ENCODE measurements around the gene ASCL5. TPM values are rescaled to one million over a fixed set of nuclear protein-coding genes. Genes with fewer than 3 reads are reported as not detected.

ASCL5 gene
- total and polyA plus RNA-seq, 2 experiments from 2014 or later = not detected

- H3K27me3 ChIP-seq = no peaks in the 10 kb centered on the region
- H4K20me1 ChIP-seq (ENCODE audit: insufficient read depth, poor library complexity, severe bottlenecking) = no peaks in the 10 kb centered on the region
- H3K4me2 ChIP-seq = no peak overlapping the region
- H2AFZ ChIP-seq = no peak overlapping the region
- no peak for DNase-seq (ENCODE audit: low spot score)
- peaks cover 12% of the 10 kb centered on the region for H3K4me1 ChIP-seq (ENCODE audit: insufficient read depth)
- H3K9me2 ChIP-seq (replicated peaks; ENCODE audit: insufficient read depth) = no peaks in the 10 kb centered on the region
- 84% methylated on average over 8 of the region's 8 CpGs for WGBS (ENCODE audit: low lambda C conversion rate, missing lambda C conversion rate)
- no peak overlapping the region for H3K4me3 ChIP-seq
- H3K36me3 ChIP-seq (replicated peaks; ENCODE audit: insufficient read depth, low read depth) = no peaks in the 10 kb centered on the region
- no peaks in the 10 kb centered on the region for H3K79me2 ChIP-seq
- no peaks in the 10 kb centered on the region for H3K9me3 ChIP-seq (ENCODE audit: low read depth)
- TF ChIP-seq EZH2 (IDR thresholded peaks at IDR 0.05; ENCODE audit: borderline replicate concordance) (no peak), CTCF (IDR thresholded peaks at IDR 0.05; ENCODE audit: poor library complexity) (no peak), EZH2phosphoT487 (IDR thresholded peaks at IDR 0.05; ENCODE audit: low read depth, severe bottlenecking, unreplicated experiment) (no peak)
- no peak overlapping the region for H3K27ac ChIP-seq
These were observed 13.9 kb upstream of the ASCL5 start for GRCh38 chr1:201140941-201141260.

- WGBS (ENCODE audit: low lambda C conversion rate, missing lambda C conversion rate) = 58% methylated on average over 10 of the region's 10 CpGs
- Histone ChIP-seq H3K4me3 (no peak overlapping the region), H3K79me2 (no peaks in the 10 kb centered on the region), H3K27me3 (no peaks in the 10 kb centered on the region), H3K9me2 (replicated peaks; ENCODE audit: insufficient read depth) (no peaks in the 10 kb centered on the region), H3K4me2 (no peak overlapping the region), H3K4me1 (ENCODE audit: insufficient read depth) (peaks cover 12% of the 10 kb centered on the region), H3K9me3 (ENCODE audit: low read depth) (no peaks in the 10 kb centered on the region), H2AFZ (no peak overlapping the region), H3K27ac (no peak overlapping the region), H4K20me1 (ENCODE audit: insufficient read depth, poor library complexity, severe bottlenecking) (no peaks in the 10 kb centered on the region), H3K36me3 (replicated peaks; ENCODE audit: insufficient read depth, low read depth) (no peaks in the 10 kb centered on the region)
- DNase-seq (ENCODE audit: low spot score) = no peak
- TF ChIP-seq EZH2phosphoT487 (IDR thresholded peaks at IDR 0.05; ENCODE audit: low read depth, severe bottlenecking, unreplicated experiment) (no peak), EZH2 (IDR thresholded peaks at IDR 0.05; ENCODE audit: borderline replicate concordance) (no peak), CTCF (IDR thresholded peaks at IDR 0.05; ENCODE audit: poor library complexity) (no peak)
These were observed 13.4 kb upstream of the ASCL5 start for GRCh38 chr1:201140235-201140940.

DNA sequence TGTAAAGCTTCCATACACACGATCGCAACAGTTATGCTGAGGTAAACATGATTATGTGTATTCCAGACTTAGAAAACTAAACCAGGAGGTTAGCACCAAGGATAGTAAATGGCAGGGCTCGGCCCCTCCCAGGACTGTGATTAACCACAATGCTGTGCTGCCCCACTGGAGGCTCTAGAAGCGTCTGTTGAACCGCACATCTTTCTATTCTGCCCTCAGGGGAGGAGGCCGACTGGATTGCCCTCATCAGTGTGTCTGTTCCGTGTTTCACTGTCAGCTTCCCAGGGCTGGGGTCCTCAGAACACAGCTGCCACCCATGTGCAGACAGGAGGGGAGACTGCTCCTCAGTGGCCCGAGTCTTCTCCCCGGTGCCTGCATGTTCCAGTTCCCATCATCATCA lies 12.8 kb upstream of the ASCL5 start:
- H3K9me2 ChIP-seq (replicated peaks; ENCODE audit: insufficient read depth) = no peaks in the 10 kb centered on the region
- WGBS (ENCODE audit: low lambda C conversion rate, missing lambda C conversion rate) = 76% methylated on average over 9 of the region's 9 CpGs
- no peaks in the 10 kb centered on the region for H3K36me3 ChIP-seq (replicated peaks; ENCODE audit: insufficient read depth, low read depth)
- no peaks in the 10 kb centered on the region for H3K79me2 ChIP-seq
- no peak overlapping the region for H2AFZ ChIP-seq
- no peaks in the 10 kb centered on the region for H3K9me3 ChIP-seq (ENCODE audit: low read depth)
- H3K4me1 ChIP-seq (ENCODE audit: insufficient read depth) = peaks cover 12% of the 10 kb centered on the region
- H3K4me3 ChIP-seq = no peak overlapping the region
- H4K20me1 ChIP-seq (ENCODE audit: insufficient read depth, poor library complexity, severe bottlenecking) = no peaks in the 10 kb centered on the region
- no peaks in the 10 kb centered on the region for H3K27me3 ChIP-seq
- no peak for TF ChIP-seq EZH2 (IDR thresholded peaks at IDR 0.05; ENCODE audit: borderline replicate concordance)
- H3K4me2 ChIP-seq = no peak overlapping the region
- DNase-seq (ENCODE audit: low spot score) = no peak
- H3K27ac ChIP-seq = no peak overlapping the region

- Histone ChIP-seq H3K9me2 (replicated peaks; ENCODE audit: insufficient read depth) (no peaks in the 10 kb centered on the region), H3K27ac (no peak overlapping the region), H3K9me3 (ENCODE audit: low read depth) (no peaks in the 10 kb centered on the region), H3K4me2 (no peak overlapping the region), H2AFZ (no peak overlapping the region), H3K27me3 (no peaks in the 10 kb centered on the region), H3K4me1 (ENCODE audit: insufficient read depth) (peaks cover 12% of the 10 kb centered on the region), H3K36me3 (replicated peaks; ENCODE audit: insufficient read depth, low read depth) (no peaks in the 10 kb centered on the region), H3K79me2 (no peaks in the 10 kb centered on the region), H4K20me1 (ENCODE audit: insufficient read depth, poor library complexity, severe bottlenecking) (no peaks in the 10 kb centered on the region), H3K4me3 (no peak overlapping the region)
- 100% methylated on average over 5 of the region's 5 CpGs for WGBS (ENCODE audit: low lambda C conversion rate, missing lambda C conversion rate)
- no peak for DNase-seq (ENCODE audit: low spot score)
- TF ChIP-seq EZH2 (IDR thresholded peaks at IDR 0.05; ENCODE audit: borderline replicate concordance) (no peak), CTCF (IDR thresholded peaks at IDR 0.05; ENCODE audit: poor library complexity) (no peak), EZH2phosphoT487 (IDR thresholded peaks at IDR 0.05; ENCODE audit: low read depth, severe bottlenecking, unreplicated experiment) (no peak)
These were observed 12.3 kb upstream of the ASCL5 start for GRCh38 chr1:201139306-201139705.
